Lower lobe of right lung (tissue), 2 donors: ENCODE results near the gene ZEB2. TPM values are rescaled to one million over a fixed set of nuclear protein-coding genes. Genes with fewer than 3 reads are reported as not detected.
"Not testable (repeated sequence)": the region's sequence is repeated elsewhere in the genome, so short reads cannot be mapped to it uniquely, and the experiment has no call there.

ENCODE experiments used
- ATAC-seq, 2 donors: fragments of 200-7000 bp; cut with Tn5 transposase; one replicate each; pipeline ENCODE4 v1.9.1; 2020 to 2022; ENCODE audit warnings: mild to moderate bottlenecking in 2 of 2, moderate library complexity in 2 of 2
- DNase-seq: peaks from one replicate; pipeline ENCODE4 v3.0.0-alpha.2; 2020
- H3K27ac ChIP-seq: fragments of 200-600 bp; one replicate; pipeline ENCODE4 v1.8.0; 2022
- H3K27me3 ChIP-seq: fragments of 200-600 bp; one replicate; pipeline ENCODE4 v1.8.0; 2022; ENCODE audit warnings: low read depth
- H3K36me3 ChIP-seq: fragments of 200-600 bp; one replicate; pipeline ENCODE4 v1.8.0; 2022; ENCODE audit warnings: mild to moderate bottlenecking
- H3K4me1 ChIP-seq: fragments of 200-600 bp; one replicate; pipeline ENCODE4 v1.8.0; 2022
- H3K4me3 ChIP-seq: fragments of 200-600 bp; one replicate; pipeline ENCODE4 v1.8.0; 2022; ENCODE audit warnings: mild to moderate bottlenecking
- H3K9me3 ChIP-seq: fragments of 200-600 bp; one replicate; pipeline ENCODE4 v1.8.0; 2022
- intact Hi-C: fragments of 100-400 bp; cut with DNase I; formaldehyde crosslinking; loops from one replicate; pipeline ENCODE4 v1.11.0; 2022
- total RNA-seq: library from RNA; stranded (reverse); fragmentation: NEBNext Ultra II Directional; extraction: Animal tissue kit (Norgen Biotek cat#: 25700); gene quantifications from one replicate; pipeline ENCODE4 v1.2.1, GENCODE V29; 2021
- TF ChIP-seq, protein P1 (sequence below): fragments of 200-600 bp; IDR thresholded peaks from one replicate; pipeline ENCODE4 v1.8.0; 2022; ENCODE audit warnings: antibody characterized with exemption, mild to moderate bottlenecking
- donor health status: DM: no; HTN: yes; CAD: no; lungs with severe emphysema.

The ZEB2 gene
- total RNA-seq, 1 donor from 2014 or later: 220 TPM

DNA sequence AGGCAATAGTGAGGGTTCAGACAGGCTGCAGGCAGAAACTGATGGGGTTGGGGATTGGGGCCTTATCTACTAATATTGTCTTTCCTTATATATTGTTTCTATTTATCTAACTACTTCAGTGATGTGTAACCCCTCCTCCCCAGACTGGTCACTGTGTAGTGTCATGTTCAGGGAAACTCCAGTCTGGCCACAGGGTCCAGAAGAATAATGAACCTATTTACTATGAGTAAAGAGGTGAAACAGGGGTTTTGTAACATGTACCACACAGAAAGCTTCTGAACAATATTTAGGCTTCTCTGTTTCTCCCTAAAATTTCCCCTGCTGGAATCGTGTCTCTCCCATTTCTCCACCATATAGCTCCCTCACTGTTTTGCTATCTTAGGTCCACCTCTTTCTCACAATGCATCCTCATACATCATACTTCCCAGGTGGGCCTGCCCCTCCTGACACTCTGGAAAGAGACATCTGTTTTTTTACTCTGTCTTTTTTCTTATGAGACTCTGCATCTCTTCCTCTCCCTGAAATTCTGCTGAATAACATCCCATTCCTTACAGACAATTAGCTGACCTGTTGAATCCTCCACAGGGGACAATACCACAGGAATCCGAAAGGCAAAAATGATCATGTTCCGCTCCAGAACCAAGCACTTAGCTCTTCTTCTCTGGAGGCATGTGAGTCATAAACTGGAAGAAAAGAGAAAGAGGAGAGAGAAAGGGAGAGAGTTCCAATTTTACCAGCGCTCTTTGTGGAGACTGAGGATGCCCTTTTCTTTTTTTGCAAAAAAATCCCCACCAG is 154.8 kb downstream of the ZEB2 start:
- Histone ChIP-seq H3K4me1 (no peaks in the 10 kb centered on the region), H3K9me3 (no peaks in the 10 kb centered on the region), H3K4me3 (no peak overlapping the region), H3K27me3 (no peaks in the 10 kb centered on the region), H3K36me3 (no peaks in the 10 kb centered on the region), H3K27ac (no peak overlapping the region)
- ATAC-seq (no peak), DNase-seq (no peak)
- intact Hi-C loops: no loop called here
- TF ChIP-seq, protein P1, sequence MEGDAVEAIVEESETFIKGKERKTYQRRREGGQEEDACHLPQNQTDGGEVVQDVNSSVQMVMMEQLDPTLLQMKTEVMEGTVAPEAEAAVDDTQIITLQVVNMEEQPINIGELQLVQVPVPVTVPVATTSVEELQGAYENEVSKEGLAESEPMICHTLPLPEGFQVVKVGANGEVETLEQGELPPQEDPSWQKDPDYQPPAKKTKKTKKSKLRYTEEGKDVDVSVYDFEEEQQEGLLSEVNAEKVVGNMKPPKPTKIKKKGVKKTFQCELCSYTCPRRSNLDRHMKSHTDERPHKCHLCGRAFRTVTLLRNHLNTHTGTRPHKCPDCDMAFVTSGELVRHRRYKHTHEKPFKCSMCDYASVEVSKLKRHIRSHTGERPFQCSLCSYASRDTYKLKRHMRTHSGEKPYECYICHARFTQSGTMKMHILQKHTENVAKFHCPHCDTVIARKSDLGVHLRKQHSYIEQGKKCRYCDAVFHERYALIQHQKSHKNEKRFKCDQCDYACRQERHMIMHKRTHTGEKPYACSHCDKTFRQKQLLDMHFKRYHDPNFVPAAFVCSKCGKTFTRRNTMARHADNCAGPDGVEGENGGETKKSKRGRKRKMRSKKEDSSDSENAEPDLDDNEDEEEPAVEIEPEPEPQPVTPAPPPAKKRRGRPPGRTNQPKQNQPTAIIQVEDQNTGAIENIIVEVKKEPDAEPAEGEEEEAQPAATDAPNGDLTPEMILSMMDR: no peak

DNA sequence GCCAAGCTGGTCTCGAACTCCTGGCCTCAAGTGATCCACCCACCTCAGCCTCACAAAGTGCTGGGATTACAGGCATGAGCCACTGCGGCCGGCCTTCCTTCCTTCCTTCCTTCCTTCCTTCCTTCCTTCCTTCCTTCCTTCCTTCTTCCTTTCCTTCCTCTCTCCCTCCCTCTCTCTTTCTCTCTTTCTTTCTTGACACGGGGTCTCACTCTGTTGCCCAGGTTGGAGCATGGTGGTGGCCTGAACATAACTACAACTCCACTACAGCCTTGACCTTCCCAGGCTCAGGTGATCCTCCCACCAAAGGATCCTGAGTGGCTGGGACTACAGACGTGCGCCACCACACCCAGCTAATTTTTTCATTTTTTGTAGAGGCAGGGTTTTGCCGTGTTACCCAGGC is 155.7 kb downstream of the ZEB2 start:
- H3K4me3 ChIP-seq, H3K27me3 ChIP-seq, H3K4me1 ChIP-seq, H3K27ac ChIP-seq, DNase-seq, H3K9me3 ChIP-seq, ATAC-seq, H3K36me3 ChIP-seq, intact Hi-C loops: not testable (repeated sequence)

DNA sequence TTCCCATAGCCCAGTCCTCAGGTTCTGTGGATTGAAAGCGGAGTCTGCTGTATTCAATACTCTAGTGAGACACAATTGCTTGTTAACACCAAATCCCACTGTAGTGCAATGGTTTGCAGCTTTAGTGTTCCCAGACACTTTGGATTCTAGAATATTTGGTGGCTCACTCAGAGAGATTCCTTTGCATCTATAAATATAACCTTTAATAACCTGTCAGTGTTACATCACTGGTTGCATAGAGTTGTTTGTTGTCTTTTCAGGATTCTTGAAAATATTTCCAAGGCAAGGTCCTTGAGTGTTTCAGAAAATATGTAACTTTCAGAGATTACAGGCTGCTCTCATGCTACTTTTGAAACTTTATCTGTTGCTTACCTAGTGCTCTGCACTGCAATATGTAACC is 157.5 kb downstream of the ZEB2 start:
- TF ChIP-seq, protein P1: no peak
- Histone ChIP-seq H3K27me3 (no peaks in the 10 kb centered on the region), H3K4me1 (peaks cover 5% of the 10 kb centered on the region), H3K9me3 (no peaks in the 10 kb centered on the region), H3K27ac (no peak overlapping the region), H3K4me3 (no peak overlapping the region), H3K36me3 (no peaks in the 10 kb centered on the region)
- DNase-seq (no peak), ATAC-seq (no peak)
- intact Hi-C loops: no loop called here

DNA sequence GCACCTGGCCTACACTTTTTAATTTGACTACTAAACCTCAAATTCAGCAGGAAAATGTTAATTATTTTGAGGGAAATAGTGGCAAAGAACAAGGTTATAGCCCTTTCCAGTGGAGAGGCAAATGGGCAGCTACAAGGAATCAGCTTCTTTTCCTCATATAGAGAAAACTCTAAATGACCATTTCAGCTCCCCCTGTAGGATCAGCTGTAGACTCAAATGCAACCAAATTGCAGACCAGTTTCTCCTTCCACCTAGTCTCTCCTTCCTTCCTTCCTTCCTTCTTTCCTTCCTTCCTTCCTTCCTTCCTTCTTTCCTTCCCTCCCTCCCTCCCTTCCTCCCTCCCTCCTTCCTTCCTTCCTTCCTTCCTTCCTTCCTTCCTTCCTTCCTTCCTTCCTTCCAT is 158.2 kb downstream of the ZEB2 start:
- Histone ChIP-seq H3K9me3 (no peaks in the 10 kb centered on the region), H3K27ac (no peak overlapping the region), H3K27me3 (no peaks in the 10 kb centered on the region), H3K4me3 (no peak overlapping the region), H3K36me3 (no peaks in the 10 kb centered on the region), H3K4me1 (peaks cover 5% of the 10 kb centered on the region)
- ATAC-seq (no peak), DNase-seq (no peak)
- TF ChIP-seq, protein P1: no peak
- intact Hi-C loops: no loop called here

DNA sequence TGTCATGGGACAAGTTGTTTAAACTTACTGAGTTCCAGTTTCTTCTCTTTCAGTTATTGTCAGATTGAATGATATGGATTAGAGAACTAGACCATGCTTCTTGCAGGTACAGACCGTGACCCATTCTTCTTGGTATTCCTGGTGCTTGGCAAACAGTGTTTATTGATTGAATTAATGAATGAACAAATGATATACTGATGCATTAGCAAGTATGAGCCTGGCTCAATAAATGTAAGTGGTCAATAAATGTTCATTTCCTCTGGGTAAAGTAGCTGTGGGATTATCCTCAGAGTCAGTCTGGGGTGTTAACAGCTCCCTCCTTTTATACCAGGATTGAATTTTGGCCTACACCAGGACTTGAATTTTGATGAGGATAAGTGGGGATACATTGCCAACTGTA is 160.2 kb downstream of the ZEB2 start:
- peaks cover 5% of the 10 kb centered on the region for H3K4me1 ChIP-seq
- H3K36me3 ChIP-seq: no peaks in the 10 kb centered on the region
- intact Hi-C loops: no loop called here
- H3K27me3 ChIP-seq: no peaks in the 10 kb centered on the region
- H3K9me3 ChIP-seq: no peaks in the 10 kb centered on the region
- H3K27ac ChIP-seq: no peak overlapping the region
- no peak for ATAC-seq
- DNase-seq: no peak
- H3K4me3 ChIP-seq: no peak overlapping the region
- TF ChIP-seq, protein P1: no peak

DNA sequence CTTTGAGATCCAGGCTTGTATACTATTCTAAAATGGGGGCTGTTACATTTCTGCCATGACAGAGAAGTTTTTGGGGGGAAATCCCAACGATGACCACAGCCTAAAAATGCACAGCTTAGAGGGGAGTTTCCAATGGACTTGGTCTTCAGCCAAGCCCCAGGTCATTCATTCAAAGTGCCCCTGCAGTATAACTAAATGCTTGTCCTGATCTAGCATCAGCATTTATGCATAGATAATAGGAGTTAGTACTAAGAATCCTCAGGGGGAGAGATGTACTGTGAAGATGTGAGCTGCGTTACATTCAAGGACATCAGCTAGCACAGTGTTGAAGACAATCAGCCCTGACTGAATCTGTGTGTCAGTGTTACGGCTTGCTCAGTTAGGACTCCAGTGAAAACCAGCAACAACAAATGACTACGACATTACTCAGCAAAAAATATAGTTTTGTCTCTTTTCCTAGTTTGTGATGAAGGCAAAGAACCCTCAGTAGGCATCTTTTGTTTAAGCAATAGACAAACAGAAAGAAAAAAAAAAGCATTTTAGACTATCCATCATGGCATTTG is 160.9 kb downstream of the ZEB2 start:
- Histone ChIP-seq H3K27ac (no peak overlapping the region), H3K27me3 (no peaks in the 10 kb centered on the region)
- TF ChIP-seq, protein P1: no peak

More for the DNA sequence above, 160.9 kb downstream of the ZEB2 start:
- ATAC-seq (no peak), DNase-seq (no peak)
- H3K9me3 ChIP-seq: no peaks in the 10 kb centered on the region
- intact Hi-C loops: no loop called here
- no peaks in the 10 kb centered on the region for H3K36me3 ChIP-seq
- peaks cover 5% of the 10 kb centered on the region for H3K4me1 ChIP-seq
- H3K4me3 ChIP-seq: no peak overlapping the region
